HepG2 (cell line): ENCODE measurements around the gene RBM47. TPM values are rescaled to one million over a fixed set of nuclear protein-coding genes. Genes with fewer than 3 reads are reported as not detected.

ENCODE experiments used
- DRAP1 ChIP-seq: IDR thresholded peaks from 2 replicates; pipeline ENCODE4 v1.6.1; 2016; ENCODE audit warnings: missing genetic modification reagents, missing compliant biosample characterization
- GATAD1 ChIP-seq: IDR thresholded peaks from 2 replicates; pipeline ENCODE4 v1.6.1; 2016; ENCODE audit warnings: missing genetic modification reagents, missing compliant biosample characterization
- POGZ ChIP-seq: sonication (generic); formaldehyde crosslinking; IDR thresholded peaks from 2 replicates; pipeline ENCODE4 v1.4.0; 2020; ENCODE audit warnings: mild to moderate bottlenecking, missing genetic modification reagents
- SIX1 ChIP-seq: sonication (generic); formaldehyde crosslinking; IDR thresholded peaks from 2 replicates; pipeline ENCODE4 v1.4.0; 2020; ENCODE audit warnings: missing genetic modification reagents, borderline replicate concordance
- XBP1 ChIP-seq: sonication (generic); formaldehyde crosslinking; IDR thresholded peaks from 2 replicates; pipeline ENCODE4 v1.5.0; 2020; ENCODE audit warnings: missing genetic modification reagents
- ZGPAT ChIP-seq: IDR thresholded peaks from 2 replicates; pipeline ENCODE4 v1.6.1; 2016; ENCODE audit warnings: mild to moderate bottlenecking
- ZNF17 ChIP-seq: sonication (generic); formaldehyde crosslinking; IDR thresholded peaks from 2 replicates; pipeline ENCODE4 v1.5.0; 2020; ENCODE audit warnings: mild to moderate bottlenecking, missing genetic modification reagents
- ZNF260 ChIP-seq: sonication (generic); formaldehyde crosslinking; IDR thresholded peaks from 2 replicates; pipeline ENCODE4 v1.4.0; 2020; ENCODE audit warnings: missing genetic modification reagents, low read depth, mild to moderate bottlenecking, borderline replicate concordance
- ZNF512 ChIP-seq: sonication (generic); formaldehyde crosslinking; IDR thresholded peaks from 2 replicates; pipeline ENCODE4 v1.4.0; 2020; ENCODE audit warnings: mild to moderate bottlenecking, missing genetic modification reagents
- ZNF563 ChIP-seq: sonication (generic); formaldehyde crosslinking; IDR thresholded peaks from 2 replicates; pipeline ENCODE4 v1.8.0; 2022; ENCODE audit warnings: mild to moderate bottlenecking, moderate library complexity, missing genetic modification reagents
- ZNF709 ChIP-seq: sonication (generic); formaldehyde crosslinking; IDR thresholded peaks from 2 replicates; pipeline ENCODE4 v1.5.0; 2020; ENCODE audit warnings: mild to moderate bottlenecking, missing genetic modification reagents
- ZNF710 ChIP-seq: sonication (generic); formaldehyde crosslinking; IDR thresholded peaks from 2 replicates; pipeline ENCODE4 v1.5.0; 2020; ENCODE audit warnings: mild to moderate bottlenecking, missing genetic modification reagents, borderline replicate concordance
- ZNF841 ChIP-seq: sonication (generic); formaldehyde crosslinking; IDR thresholded peaks from 2 replicates; pipeline ENCODE4 v1.8.1; 2023; ENCODE audit warnings: missing genetic modification reagents, borderline replicate concordance
- polyA plus RNA-seq, 8 experiments: library from polyadenylated mRNA; depleted of rRNA in 3 of 8; stranded (reverse) in 7 of 8; unstranded in 1 of 8; fragments of >200 nt; fragmentation: Illumina TruSeq in 4 of 8; extraction: Trizol in 4 of 8; gene quantifications; 2 replicates each; pipeline versions ENCODE4 v1.2.1 to v1.2.3, GENCODE V29; 2011 to 2016; ENCODE audit warnings: low read depth in 4 of 8, missing spikeins in 1 of 8, mixed read lengths in 1 of 8; ENCODE audit not compliant: insufficient read depth in 1 of 8
- total RNA-seq, 5 experiments: library from RNA; depleted of rRNA; stranded (reverse); fragments of >200 nt; fragmentation: Illumina TruSeq; extraction: Trizol; gene quantifications; 2 replicates each; pipeline ENCODE4 v1.2.3, GENCODE V29; 2016; ENCODE audit warnings: low read depth in 1 of 5
- TF ChIP-seq, protein P1 (sequence below), 2 experiments: sonication (generic) in 1 of 2; formaldehyde crosslinking in 1 of 2; IDR thresholded peaks; 2 replicates each; pipeline versions ENCODE4 v1.6.1 to v1.9.0; 2014 to 2022; ENCODE audit warnings: antibody characterized with exemption in 1 of 2, borderline replicate concordance in 1 of 2, inconsistent platforms in 1 of 2, low read depth in 1 of 2, missing genetic modification reagents in 1 of 2
- TF ChIP-seq, protein P2 (sequence below): IDR thresholded peaks from 2 replicates; pipeline ENCODE4 v1.6.1; 2018; ENCODE audit warnings: missing genetic modification reagents, mild to moderate bottlenecking, missing compliant biosample characterization

Gene RBM47
- total and polyA plus RNA-seq, 2 of the 13 experiments (the other 11 are each of a cell fraction or from before 2014, with no cell fraction given): 1.2 to 2.5 TPM

- TF ChIP-seq POGZ (peak; percentile 39; the same call in 1 of the 2 replicates), SIX1 (CRISPR knock-in tag) (peak; percentile 94), ZGPAT (CRISPR knock-in tag) (peak; percentile 85), XBP1 (CRISPR knock-in tag) (no peak), ZNF563 (CRISPR knock-in tag) (no peak), ZNF841 (CRISPR knock-in tag) (no peak), ZNF17 (no peak), ZNF710 (CRISPR knock-in tag) (no peak), ZNF512 (CRISPR knock-in tag) (no peak), GATAD1 (CRISPR knock-in tag) (peak; percentile 14; the same call in 1 of the 2 replicates), DRAP1 (CRISPR knock-in tag) (peak; percentile 75), ZNF260 (CRISPR knock-in tag) (no peak), ZNF709 (CRISPR knock-in tag) (no peak)
- TF ChIP-seq, protein P1, sequence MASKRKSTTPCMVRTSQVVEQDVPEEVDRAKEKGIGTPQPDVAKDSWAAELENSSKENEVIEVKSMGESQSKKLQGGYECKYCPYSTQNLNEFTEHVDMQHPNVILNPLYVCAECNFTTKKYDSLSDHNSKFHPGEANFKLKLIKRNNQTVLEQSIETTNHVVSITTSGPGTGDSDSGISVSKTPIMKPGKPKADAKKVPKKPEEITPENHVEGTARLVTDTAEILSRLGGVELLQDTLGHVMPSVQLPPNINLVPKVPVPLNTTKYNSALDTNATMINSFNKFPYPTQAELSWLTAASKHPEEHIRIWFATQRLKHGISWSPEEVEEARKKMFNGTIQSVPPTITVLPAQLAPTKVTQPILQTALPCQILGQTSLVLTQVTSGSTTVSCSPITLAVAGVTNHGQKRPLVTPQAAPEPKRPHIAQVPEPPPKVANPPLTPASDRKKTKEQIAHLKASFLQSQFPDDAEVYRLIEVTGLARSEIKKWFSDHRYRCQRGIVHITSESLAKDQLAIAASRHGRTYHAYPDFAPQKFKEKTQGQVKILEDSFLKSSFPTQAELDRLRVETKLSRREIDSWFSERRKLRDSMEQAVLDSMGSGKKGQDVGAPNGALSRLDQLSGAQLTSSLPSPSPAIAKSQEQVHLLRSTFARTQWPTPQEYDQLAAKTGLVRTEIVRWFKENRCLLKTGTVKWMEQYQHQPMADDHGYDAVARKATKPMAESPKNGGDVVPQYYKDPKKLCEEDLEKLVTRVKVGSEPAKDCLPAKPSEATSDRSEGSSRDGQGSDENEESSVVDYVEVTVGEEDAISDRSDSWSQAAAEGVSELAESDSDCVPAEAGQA (IDR thresholded peaks at IDR 0.05; ENCODE audit: low read depth): no peak
- TF ChIP-seq, protein P1 (CRISPR knock-in tag; IDR thresholded peaks at IDR 0.05; ENCODE audit: borderline replicate concordance): no peak
- TF ChIP-seq, protein P2, sequence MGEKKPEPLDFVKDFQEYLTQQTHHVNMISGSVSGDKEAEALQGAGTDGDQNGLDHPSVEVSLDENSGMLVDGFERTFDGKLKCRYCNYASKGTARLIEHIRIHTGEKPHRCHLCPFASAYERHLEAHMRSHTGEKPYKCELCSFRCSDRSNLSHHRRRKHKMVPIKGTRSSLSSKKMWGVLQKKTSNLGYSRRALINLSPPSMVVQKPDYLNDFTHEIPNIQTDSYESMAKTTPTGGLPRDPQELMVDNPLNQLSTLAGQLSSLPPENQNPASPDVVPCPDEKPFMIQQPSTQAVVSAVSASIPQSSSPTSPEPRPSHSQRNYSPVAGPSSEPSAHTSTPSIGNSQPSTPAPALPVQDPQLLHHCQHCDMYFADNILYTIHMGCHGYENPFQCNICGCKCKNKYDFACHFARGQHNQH (CRISPR knock-in tag): no peak
Observed at GRCh38 chr4:40418430-40419230, 211.0 kb downstream of the RBM47 start (continued).
